IPS DF 6.9 (cell line): ENCODE data around the gene CMC4.

Experiments used
- DNase-seq: peaks from one replicate; pipeline ENCODE4 v3.0.0-alpha.2; 2013; ENCODE audit warnings: low read depth, low spot score
- H3K27ac ChIP-seq: one replicate; pipeline ENCODE4 v1.5.1; 2013; ENCODE audit warnings: low read length, control low read depth
- H3K27me3 ChIP-seq: 2 replicates; pipeline ENCODE4 v1.6.1; 2013; ENCODE audit warnings: mild to moderate bottlenecking, low read length; ENCODE audit not compliant: control insufficient read depth, insufficient read depth
- H3K36me3 ChIP-seq: 2 replicates; pipeline ENCODE4 v1.6.1; 2013; ENCODE audit warnings: low read length; ENCODE audit not compliant: control insufficient read depth, insufficient read depth
- H3K4me1 ChIP-seq: 2 replicates; pipeline ENCODE4 v1.6.1; 2013; ENCODE audit warnings: low read length; ENCODE audit not compliant: control insufficient read depth, insufficient read depth
- H3K4me3 ChIP-seq: 2 replicates; pipeline ENCODE4 v1.5.1; 2013; ENCODE audit warnings: mild to moderate bottlenecking, low read length
- H3K9me3 ChIP-seq: 2 replicates; pipeline ENCODE4 v1.6.1; 2013; ENCODE audit warnings: low read length, inconsistent platforms; ENCODE audit not compliant: control insufficient read depth, insufficient read depth
- WGBS: extraction: QIAGEN DNeasy Blood & Tissue Kit; methylation state at CpG from one replicate; pipeline ENCODE4 v1.1.7; 2013; ENCODE audit warnings: mixed read lengths, missing lambda C conversion rate; ENCODE audit not compliant: insufficient read length, insufficient coverage; 5-methylcytosine and 5-hydroxymethylcytosine counted together

CMC4 gene

GRCh38 chrX:155027509-155028066 is 43.3 kb downstream of the CMC4 start:
- no peak for DNase-seq
- no peaks in the 10 kb centered on the region for H3K27me3 ChIP-seq
- H3K27ac ChIP-seq, result no peak overlapping the region
- peak overlapping the region; percentile 99; the same call in 1 of the 2 replicates for H3K4me3 ChIP-seq
- no peaks in the 10 kb centered on the region for H3K36me3 ChIP-seq
- WGBS, result no CpG with 5 or more reads among the region's 14 CpGs
- H3K4me1 ChIP-seq, result no peaks in the 10 kb centered on the region
- no peaks in the 10 kb centered on the region for H3K9me3 ChIP-seq

GRCh38 chrX:155026727-155027508 is 44.0 kb downstream of the CMC4 start, which contains the start of gene FUNDC2:
TSS of gene FUNDC2 (plus strand) at chrX:155026844. CDS start at chrX:155026939, 95 bp downstream.
- no peaks in the 10 kb centered on the region for H3K27me3 ChIP-seq
- peak; percentile 37 for DNase-seq
- H3K4me1 ChIP-seq, result no peaks in the 10 kb centered on the region
- no peaks in the 10 kb centered on the region for H3K36me3 ChIP-seq
- H3K4me3 ChIP-seq, result peak within 1 kb of the TSS; percentile 99
- no CpG with 5 or more reads among the region's 82 CpGs for WGBS
- no peak within 1 kb of the TSS for H3K27ac ChIP-seq
- no peaks in the 10 kb centered on the region for H3K9me3 ChIP-seq

GRCh38 chrX:155026420-155026726 is 44.6 kb downstream of the CMC4 start:
- Histone ChIP-seq H3K27me3 (no peaks in the 10 kb centered on the region), H3K9me3 (no peaks in the 10 kb centered on the region), H3K4me1 (no peaks in the 10 kb centered on the region), H3K36me3 (no peaks in the 10 kb centered on the region), H3K27ac (no peak overlapping the region), H3K4me3 (peak overlapping the region; percentile 99; the same call in 1 of the 2 replicates)
- no CpG with 5 or more reads among the region's 16 CpGs for WGBS
- no peak for DNase-seq

- Histone ChIP-seq H3K27me3 (no peaks in the 10 kb centered on the region), H3K36me3 (no peaks in the 10 kb centered on the region), H3K9me3 (no peaks in the 10 kb centered on the region), H3K4me1 (no peaks in the 10 kb centered on the region), H3K4me3 (no peak overlapping the region), H3K27ac (no peak overlapping the region)
- no CpG with 5 or more reads among the region's 6 CpGs for WGBS
- no peak for DNase-seq
Measured at GRCh38 chrX:155023907-155024833, 46.8 kb downstream of the CMC4 start.

- no peak for DNase-seq
- no CpG with 5 or more reads among the region's 1 CpG for WGBS
- H3K4me3 ChIP-seq, result no peak within 1 kb of the TSS
- no peaks in the 10 kb centered on the region for H3K27me3 ChIP-seq
- no peaks in the 10 kb centered on the region for H3K4me1 ChIP-seq
- H3K36me3 ChIP-seq, result no peaks in the 10 kb centered on the region
- no peaks in the 10 kb centered on the region for H3K9me3 ChIP-seq
- no peak within 1 kb of the TSS for H3K27ac ChIP-seq
Measured at GRCh38 chrX:155022585-155022984, 48.4 kb downstream of the CMC4 start, which contains the start of gene F8. TSS of gene F8 (minus strand) at chrX:155022723. CDS start at chrX:155022552, 171 bp downstream.

- no CpG with 5 or more reads among the region's 3 CpGs for WGBS
- no peak overlapping the region for H3K4me3 ChIP-seq
Measured at GRCh38 chrX:155020591-155020990, 50.3 kb downstream of the CMC4 start.

More at GRCh38 chrX:155020591-155020990, 50.3 kb downstream of the CMC4 start:
- Histone ChIP-seq H3K9me3 (no peaks in the 10 kb centered on the region), H3K4me1 (no peaks in the 10 kb centered on the region), H3K36me3 (no peaks in the 10 kb centered on the region), H3K27ac (no peak overlapping the region), H3K27me3 (no peaks in the 10 kb centered on the region)
- no peak for DNase-seq
